H1 (cell line): Measurements from ENCODE around the gene WASF3. TPM values are rescaled to one million over a fixed set of nuclear protein-coding genes. Genes with fewer than 3 reads are reported as not detected.

Source experiments
- CTCF ChIA-PET: fragments of 300-600 bp; sonication (Branson Sonifier 250); formaldehyde crosslinking; loops from one replicate; lab custom pipeline; 2021; ENCODE audit not compliant: partially characterized antibody; lab: Charles Lee
- POLR2A ChIA-PET: fragments of 300-600 bp; sonication (Branson Sonifier 250); formaldehyde crosslinking; loops from one replicate; lab custom pipeline; 2021; ENCODE audit warnings: inconsistent platforms; ENCODE audit not compliant: partially characterized antibody; lab: Charles Lee
- DNase-seq, 2 experiments: peaks; one replicate each; pipeline versions ENCODE4 v3.0.0 to v3.0.0-alpha.2; 2010 to 2022; ENCODE audit warnings: low spot score in 2 of 2, low read depth in 1 of 2, mixed read lengths in 1 of 2
- FAIRE-seq: peaks from 2 replicates; lab custom pipeline; 2011; peaks lifted over from hg19 to GRCh38; lab: Jason Lieb, UNC
- H2AFZ ChIP-seq: 2 replicates; pipeline ENCODE4 v1.8.1; 2012; ENCODE audit warnings: low read length, inconsistent platforms
- H2AK5ac ChIP-seq: 2 replicates; pipeline ENCODE4 v1.6.1; 2013; ENCODE audit warnings: low read depth, low read length
- H2BK120ac ChIP-seq: replicated peaks from 2 replicates; pipeline ENCODE3; 2013; ENCODE audit warnings: low read depth, low read length, inconsistent platforms
- H2BK12ac ChIP-seq: 2 replicates; pipeline ENCODE4 v1.6.1; 2013; ENCODE audit warnings: low read depth, low read length
- H2BK15ac ChIP-seq: 2 replicates; pipeline ENCODE4 v1.6.1; 2013; ENCODE audit warnings: low read length
- H2BK20ac ChIP-seq: 2 replicates; pipeline ENCODE4 v1.6.1; 2013; ENCODE audit warnings: low read length
- H2BK5ac ChIP-seq: 2 replicates; pipeline ENCODE4 v1.6.1; 2013; ENCODE audit warnings: low read depth, low read length
- H3K14ac ChIP-seq: 2 replicates; pipeline ENCODE4 v1.6.1; 2013; ENCODE audit warnings: inconsistent platforms; ENCODE audit not compliant: insufficient read length
- H3K18ac ChIP-seq: 2 replicates; pipeline ENCODE4 v1.6.1; 2013; ENCODE audit warnings: low read length; ENCODE audit errors: extremely low read depth
- H3K23ac ChIP-seq: 2 replicates; pipeline ENCODE4 v1.6.1; 2013; ENCODE audit warnings: inconsistent platforms; ENCODE audit not compliant: insufficient read length
- H3K23me2 ChIP-seq: 2 replicates; pipeline ENCODE4 v1.6.1; 2013; ENCODE audit warnings: low read depth, low read length
- H3K27ac ChIP-seq: 2 replicates; pipeline ENCODE4 v1.6.1; 2011; ENCODE audit warnings: low read depth, low read length, inconsistent platforms
- H3K27me3 ChIP-seq, 4 experiments: replicated peaks in 1 of 4; 1 replicate in 1 of 4; 2 replicates in 3 of 4; pipeline versions ENCODE4 v1.6.1 to v1.8.1; 2011 to 2013; ENCODE audit warnings: low read length in 3 of 4, mild to moderate bottlenecking in 3 of 4, inconsistent platforms in 2 of 4, mixed read lengths in 2 of 4, moderate library complexity in 1 of 4; ENCODE audit not compliant: control insufficient read depth in 3 of 4, insufficient read depth in 3 of 4; ENCODE audit errors: extremely low read depth in 1 of 4
- H3K36me3 ChIP-seq, 4 experiments: 2 replicates each; pipeline versions ENCODE4 v1.6.1 to v1.8.1; 2011 to 2013; ENCODE audit warnings: mild to moderate bottlenecking in 4 of 4, low read length in 3 of 4, moderate library complexity in 2 of 4, control low read depth in 1 of 4, inconsistent platforms in 1 of 4; ENCODE audit not compliant: insufficient read depth in 4 of 4, control insufficient read depth in 2 of 4
- H3K4ac ChIP-seq: replicated peaks from 2 replicates; pipeline ENCODE3; 2013; ENCODE audit warnings: low read length, low read depth, mixed read lengths, inconsistent platforms; ENCODE audit not compliant: insufficient read length
- H3K4me1 ChIP-seq, 4 experiments: replicated peaks in 1 of 4; 1 replicate in 1 of 4; 2 replicates in 3 of 4; pipeline versions ENCODE4 v1.6.1 to v1.8.1; 2011 to 2013; ENCODE audit warnings: low read length in 3 of 4, inconsistent platforms in 2 of 4, mixed read lengths in 1 of 4; ENCODE audit not compliant: insufficient read depth in 4 of 4, control insufficient read depth in 3 of 4
- H3K4me2 ChIP-seq, 2 experiments: 2 replicates each; pipeline versions ENCODE4 v1.6.1 to v1.8.1; 2011 to 2013; ENCODE audit warnings: low read depth in 2 of 2, low read length in 2 of 2, control low read depth in 1 of 2, inconsistent platforms in 1 of 2, mild to moderate bottlenecking in 1 of 2; ENCODE audit not compliant: insufficient read depth in 1 of 2
- H3K4me3 ChIP-seq, 4 experiments: fragments of 200-600, 300-600 bp in 1 of 4; sonication (generic), shearing (Covaris generic), sonication (Bioruptor Twin) in 1 of 4; 2 replicates each; pipeline versions ENCODE4 v1.5.1 to v1.8.1; 2011 to 2016; ENCODE audit warnings: low read length in 4 of 4, low read depth in 3 of 4, control low read depth in 2 of 4, inconsistent platforms in 2 of 4, mild to moderate bottlenecking in 2 of 4, mixed read lengths in 1 of 4, moderate library complexity in 1 of 4; ENCODE audit not compliant: insufficient read depth in 2 of 4; ENCODE audit errors: extremely low read depth in 1 of 4
- H3K56ac ChIP-seq: replicated peaks from 2 replicates; pipeline ENCODE3; 2013; ENCODE audit warnings: low read depth, mild to moderate bottlenecking, mixed read lengths, low read length, inconsistent platforms; ENCODE audit not compliant: insufficient read length
- H3K79me1 ChIP-seq: 2 replicates; pipeline ENCODE4 v1.6.1; 2013; ENCODE audit warnings: low read depth, low read length, control low read depth
- H3K79me2 ChIP-seq, 2 experiments: 2 replicates each; pipeline versions ENCODE4 v1.6.1 to v1.8.1; 2012 to 2013; ENCODE audit warnings: low read length in 2 of 2, mild to moderate bottlenecking in 2 of 2, inconsistent platforms in 1 of 2; ENCODE audit not compliant: insufficient read depth in 2 of 2, control insufficient read depth in 1 of 2
- H3K9ac ChIP-seq, 4 experiments: replicated peaks in 1 of 4; 1 replicate in 1 of 4; 2 replicates in 3 of 4; pipeline versions ENCODE4 v1.6.1 to v1.8.1; 2011 to 2013; ENCODE audit warnings: low read depth in 3 of 4, low read length in 3 of 4, control low read depth in 2 of 4, mild to moderate bottlenecking in 2 of 4, moderate library complexity in 2 of 4, inconsistent platforms in 1 of 4; ENCODE audit errors: extremely low read depth in 1 of 4
- H3K9me3 ChIP-seq, 2 experiments: 2 replicates each; pipeline versions ENCODE4 v1.6.1 to v1.8.1; 2012 to 2013; ENCODE audit warnings: mild to moderate bottlenecking in 2 of 2, moderate library complexity in 2 of 2, control low read depth in 1 of 2, inconsistent platforms in 1 of 2, low read depth in 1 of 2, low read length in 1 of 2, mixed read lengths in 1 of 2; ENCODE audit not compliant: insufficient read depth in 2 of 2
- H4K20me1 ChIP-seq, 2 experiments: replicated peaks in 1 of 2; 2 replicates each; pipeline versions ENCODE3 to v1.8.1; 2011 to 2013; ENCODE audit warnings: inconsistent platforms in 2 of 2, low read length in 2 of 2, mild to moderate bottlenecking in 1 of 2; ENCODE audit not compliant: insufficient read depth in 2 of 2, control insufficient read depth in 1 of 2
- H4K5ac ChIP-seq: 2 replicates; pipeline ENCODE4 v1.6.1; 2013; ENCODE audit warnings: low read length, low read depth, mixed read lengths, inconsistent platforms; ENCODE audit not compliant: insufficient read length
- H4K8ac ChIP-seq: 2 replicates; pipeline ENCODE4 v1.8.0; 2013; ENCODE audit warnings: mild to moderate bottlenecking, moderate library complexity, low read length, inconsistent platforms; ENCODE audit not compliant: insufficient read depth; ENCODE audit errors: extremely low read depth
- H4K91ac ChIP-seq: replicated peaks from 2 replicates; pipeline ENCODE3; 2013; ENCODE audit warnings: low read length, mixed read lengths, inconsistent platforms; ENCODE audit not compliant: insufficient read length
- CBX5 ChIP-seq: fragments of 300-800, 300-1000 bp; sonication (generic); IDR thresholded peaks from 2 replicates; pipeline ENCODE4 v1.7.1; 2016; ENCODE audit warnings: antibody characterized with exemption, low read length, low read depth
- CHD1 ChIP-seq: IDR thresholded peaks from 2 replicates; pipeline ENCODE4 v1.6.1; 2012; ENCODE audit warnings: low read depth, low read length, improper control_type of control experiment
- CHD2 ChIP-seq: IDR thresholded peaks from 2 replicates; pipeline ENCODE4 v1.6.1; 2012; ENCODE audit warnings: low read length, improper control_type of control experiment
- FOSL1 ChIP-seq: IDR thresholded peaks from 2 replicates; pipeline ENCODE4 v1.6.1; 2011; ENCODE audit warnings: mild to moderate bottlenecking, low read depth, low read length, moderate library complexity; ENCODE audit not compliant: insufficient read depth
- HDAC6 ChIP-seq: IDR thresholded peaks from one replicate; pipeline ENCODE4 v1.7.1; 2012; ENCODE audit warnings: low read depth, mild to moderate bottlenecking, inconsistent platforms, low read length, moderate library complexity
- MAFK ChIP-seq: IDR thresholded peaks from 2 replicates; pipeline ENCODE4 v1.6.1; 2012; ENCODE audit warnings: low read depth, mild to moderate bottlenecking, improper control_type of control experiment, low read length
- RFX5 ChIP-seq: IDR thresholded peaks from 2 replicates; pipeline ENCODE4 v1.6.1; 2011; ENCODE audit warnings: low read depth, low read length, improper control_type of control experiment, borderline replicate concordance
- RXRA ChIP-seq: IDR thresholded peaks from 2 replicates; pipeline ENCODE4 v1.6.1; 2011; ENCODE audit warnings: low read depth, mild to moderate bottlenecking, low read length, moderate library complexity; ENCODE audit not compliant: insufficient read depth
- SAP30 ChIP-seq: fragments of 300-600 bp; sonication (generic); IDR thresholded peaks from 2 replicates; pipeline ENCODE4 v1.7.1; 2012; ENCODE audit warnings: low read length, moderate library complexity, mild to moderate bottlenecking, inconsistent platforms; ENCODE audit not compliant: insufficient read depth, insufficient replicate concordance
- SRF ChIP-seq: IDR thresholded peaks from 2 replicates; pipeline ENCODE4 v1.6.1; 2011; ENCODE audit warnings: mild to moderate bottlenecking, low read depth, low read length, moderate library complexity
- SUZ12 ChIP-seq: fragments of 200-600 bp; sonication (generic); IDR thresholded peaks from 2 replicates; pipeline ENCODE4 v1.6.1; 2012; ENCODE audit warnings: mild to moderate bottlenecking, inconsistent platforms, low read length, moderate library complexity, mixed read lengths
- TCF12 ChIP-seq: IDR thresholded peaks from 2 replicates; pipeline ENCODE4 v1.6.1; 2011; ENCODE audit warnings: low read depth, mild to moderate bottlenecking, low read length
- WGBS, 2 experiments: shearing (Covaris generic) in 1 of 2; methylation state at CpG; one replicate each; pipeline versions ENCODE4 v1.1.6 to v1.1.7; 2013 to 2015; ENCODE audit warnings: low lambda C conversion rate in 2 of 2, mixed read lengths in 2 of 2, inconsistent platforms in 1 of 2, low coverage in 1 of 2, missing lambda C conversion rate in 1 of 2; ENCODE audit not compliant: insufficient replicate concordance in 2 of 2, insufficient coverage in 1 of 2, insufficient read length in 1 of 2; ENCODE audit errors: extremely low coverage in 1 of 2, missing lambda C conversion rate in 1 of 2; 5-methylcytosine and 5-hydroxymethylcytosine counted together
- polyA plus RNA-seq, 7 experiments: library from polyadenylated mRNA; depleted of rRNA in 3 of 7; stranded (reverse) in 5 of 7; unstranded in 2 of 7; fragments of >200 nt in 5 of 7; fragments of 200-250 nt in 2 of 7; gene quantifications; 1 replicate in 5 of 7; 2 replicates in 1 of 7; 4 replicates in 1 of 7; pipeline versions ENCODE4 v1.2.1 to v1.2.3, GENCODE V29; 2011 to 2013; ENCODE audit warnings: missing spikeins in 2 of 7, mixed read lengths in 2 of 7
- total RNA-seq: library from RNA; stranded (reverse); fragmentation: NEBNext Ultra II Directional; extraction: Animal tissue kit (Norgen Biotek cat#: 25700); gene quantifications from 2 replicates; pipeline ENCODE4 v1.2.1, GENCODE V29; 2021
- TF ChIP-seq, protein P1 (sequence below), 3 experiments: IDR thresholded peaks; 1 replicate in 2 of 3; 2 replicates in 1 of 3; pipeline versions ENCODE4 v1.5.1 to v1.6.1; 2011; ENCODE audit warnings: low read length in 3 of 3, mild to moderate bottlenecking in 3 of 3, inconsistent platforms in 2 of 3, low read depth in 1 of 3, moderate library complexity in 1 of 3; ENCODE audit not compliant: insufficient read depth in 1 of 3; ENCODE audit errors: control extremely low read depth in 1 of 3

WASF3 gene
- total and polyA plus RNA-seq, 2 of the 8 experiments (the other 6 are each of a cell fraction or from before 2014, with no cell fraction given): 18.7 to 39.8 TPM

DNA sequence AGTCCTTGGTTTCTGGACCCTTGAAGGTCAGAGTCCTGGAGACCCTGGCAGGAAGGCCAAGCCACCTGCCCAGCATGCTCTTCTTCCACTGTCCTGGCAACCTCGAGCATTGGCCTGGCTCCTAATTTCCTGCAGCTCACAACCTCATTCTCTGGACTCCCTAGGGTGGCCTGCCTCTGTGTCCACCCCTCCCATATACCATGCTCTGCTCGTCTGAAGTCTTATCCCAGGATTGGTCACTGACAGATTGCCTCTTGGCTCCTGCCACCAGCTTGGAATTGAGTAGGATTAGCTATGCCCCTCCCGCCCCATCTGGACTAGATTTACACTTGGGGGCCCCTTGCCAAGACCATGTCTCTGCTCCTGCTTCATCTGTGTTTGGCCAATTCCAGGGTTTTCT lies 17.1 kb upstream of the WASF3 start:
- Histone ChIP-seq H2BK15ac (no peak overlapping the region), H3K9me3 (no peaks in the 10 kb centered on the region), H3K9ac (no peak overlapping the region), H4K5ac (no peak overlapping the region), H3K36me3 (no peaks in the 10 kb centered on the region), H2BK20ac (no peak overlapping the region), H3K23ac (no peak overlapping the region), H3K4me2 (no peak overlapping the region), H4K91ac (no peak overlapping the region), H2BK120ac (no peak overlapping the region), H2BK5ac (no peak overlapping the region), H3K4me1 (no peaks in the 10 kb centered on the region), H2BK12ac (no peak overlapping the region), H3K18ac (no peak overlapping the region), H3K56ac (no peak overlapping the region), H3K4ac (no peak overlapping the region), H3K14ac (no peak overlapping the region), H2AFZ (no peak overlapping the region), H4K8ac (no peak overlapping the region), H3K27ac (no peak overlapping the region), H3K79me2 (no peaks in the 10 kb centered on the region), H3K27me3 (no peaks in the 10 kb centered on the region), H3K23me2 (no peaks in the 10 kb centered on the region), H4K20me1 (no peaks in the 10 kb centered on the region), H2AK5ac (no peak overlapping the region), H3K79me1 (no peaks in the 10 kb centered on the region), H3K4me3 (no peak overlapping the region)
- ChIA-PET POLR2A (no interaction called here), CTCF (interaction anchor here (1.3 kb wide), 1 partner anchor 10 kb away, joined by 3 read pairs; no protein-coding TSS in a partner anchor)
- WGBS, 2 experiments: 89% methylated on average over 3 of the region's 3 CpGs; no CpG with 5 or more reads in 1 of the 2 experiments
- FAIRE-seq: no peak
- DNase-seq: no peak
- no peak for TF ChIP-seq HDAC6
- TF ChIP-seq TCF12: no peak
- TF ChIP-seq CHD2: no peak
- TF ChIP-seq, protein P1, sequence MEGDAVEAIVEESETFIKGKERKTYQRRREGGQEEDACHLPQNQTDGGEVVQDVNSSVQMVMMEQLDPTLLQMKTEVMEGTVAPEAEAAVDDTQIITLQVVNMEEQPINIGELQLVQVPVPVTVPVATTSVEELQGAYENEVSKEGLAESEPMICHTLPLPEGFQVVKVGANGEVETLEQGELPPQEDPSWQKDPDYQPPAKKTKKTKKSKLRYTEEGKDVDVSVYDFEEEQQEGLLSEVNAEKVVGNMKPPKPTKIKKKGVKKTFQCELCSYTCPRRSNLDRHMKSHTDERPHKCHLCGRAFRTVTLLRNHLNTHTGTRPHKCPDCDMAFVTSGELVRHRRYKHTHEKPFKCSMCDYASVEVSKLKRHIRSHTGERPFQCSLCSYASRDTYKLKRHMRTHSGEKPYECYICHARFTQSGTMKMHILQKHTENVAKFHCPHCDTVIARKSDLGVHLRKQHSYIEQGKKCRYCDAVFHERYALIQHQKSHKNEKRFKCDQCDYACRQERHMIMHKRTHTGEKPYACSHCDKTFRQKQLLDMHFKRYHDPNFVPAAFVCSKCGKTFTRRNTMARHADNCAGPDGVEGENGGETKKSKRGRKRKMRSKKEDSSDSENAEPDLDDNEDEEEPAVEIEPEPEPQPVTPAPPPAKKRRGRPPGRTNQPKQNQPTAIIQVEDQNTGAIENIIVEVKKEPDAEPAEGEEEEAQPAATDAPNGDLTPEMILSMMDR (IDR thresholded peaks at IDR 0.05; ENCODE audit: control extremely low read depth in 1 of 3, insufficient read depth in 1 of 3, low read depth in 1 of 3, low read length in 3 of 3): no peak
- no peak for TF ChIP-seq MAFK
- no peak for TF ChIP-seq RXRA
- TF ChIP-seq RFX5: no peak
- no peak for TF ChIP-seq CHD1
- TF ChIP-seq SRF: no peak
- TF ChIP-seq SAP30: no peak
- TF ChIP-seq CBX5: no peak
- TF ChIP-seq SUZ12: no peak
- TF ChIP-seq FOSL1: no peak
